Right lobe of liver (tissue), 4 donors: ENCODE measurements around the gene SEPTIN10.

Experiments
- POLR2A ChIP-seq: fragments of 450-650 bp; IDR thresholded peaks from one replicate; pipeline ENCODE4 v1.6.1; 2017; ENCODE audit warnings: antibody characterized with exemption, mild to moderate bottlenecking
- TF ChIP-seq, protein P1 (sequence below), 4 donors: fragments of 200-600 bp in 3 of 4; fragments of 450-650 bp in 1 of 4; IDR thresholded peaks; one replicate each; pipeline versions ENCODE4 v1.5.1 to v1.8.0; 2016 to 2022; ENCODE audit warnings: antibody characterized with exemption in 4 of 4, mild to moderate bottlenecking in 2 of 4
- donor health status: DM: no; HTN: no; CAD: no.
- donor health status: DM: no; HTN: no; CAD: no.
- donor health status: DM: no; HTN: yes; CAD: no.

DNA sequence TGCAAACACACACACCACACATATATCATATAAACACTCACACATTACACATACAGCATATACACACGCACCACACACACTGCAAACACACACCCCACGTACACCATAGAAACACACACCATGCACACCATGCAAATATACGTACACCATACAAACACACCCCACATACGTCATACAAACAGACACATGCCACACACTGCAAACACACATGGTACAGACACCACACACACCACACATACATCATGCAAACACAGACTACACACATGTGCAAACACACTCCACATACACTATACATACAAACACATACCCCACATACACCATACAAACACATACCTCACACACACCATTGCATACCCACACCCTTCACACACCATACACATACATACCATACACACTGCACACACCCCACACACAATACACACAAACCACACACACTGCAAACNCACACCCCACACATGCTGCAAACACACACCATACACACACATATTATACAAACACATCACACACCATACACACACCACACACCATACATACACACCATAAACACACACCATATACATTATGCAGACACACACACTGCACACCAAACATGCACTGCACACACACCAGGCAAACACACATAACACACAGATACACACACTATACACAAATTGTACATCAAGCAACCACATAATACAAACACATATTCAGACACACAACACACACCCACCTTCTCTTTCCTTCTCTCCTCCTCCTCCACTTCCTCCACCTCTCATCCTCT is 120.4 kb downstream of the SEPTIN10 start:
- TF ChIP-seq, protein P1, sequence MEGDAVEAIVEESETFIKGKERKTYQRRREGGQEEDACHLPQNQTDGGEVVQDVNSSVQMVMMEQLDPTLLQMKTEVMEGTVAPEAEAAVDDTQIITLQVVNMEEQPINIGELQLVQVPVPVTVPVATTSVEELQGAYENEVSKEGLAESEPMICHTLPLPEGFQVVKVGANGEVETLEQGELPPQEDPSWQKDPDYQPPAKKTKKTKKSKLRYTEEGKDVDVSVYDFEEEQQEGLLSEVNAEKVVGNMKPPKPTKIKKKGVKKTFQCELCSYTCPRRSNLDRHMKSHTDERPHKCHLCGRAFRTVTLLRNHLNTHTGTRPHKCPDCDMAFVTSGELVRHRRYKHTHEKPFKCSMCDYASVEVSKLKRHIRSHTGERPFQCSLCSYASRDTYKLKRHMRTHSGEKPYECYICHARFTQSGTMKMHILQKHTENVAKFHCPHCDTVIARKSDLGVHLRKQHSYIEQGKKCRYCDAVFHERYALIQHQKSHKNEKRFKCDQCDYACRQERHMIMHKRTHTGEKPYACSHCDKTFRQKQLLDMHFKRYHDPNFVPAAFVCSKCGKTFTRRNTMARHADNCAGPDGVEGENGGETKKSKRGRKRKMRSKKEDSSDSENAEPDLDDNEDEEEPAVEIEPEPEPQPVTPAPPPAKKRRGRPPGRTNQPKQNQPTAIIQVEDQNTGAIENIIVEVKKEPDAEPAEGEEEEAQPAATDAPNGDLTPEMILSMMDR (IDR thresholded peaks at IDR 0.05), result no peak
- TF ChIP-seq POLR2A, result no peak
